Kidney epithelial cell (primary cell): ENCODE measurements around the gene CDC42EP5. TPM values are rescaled to one million over a fixed set of nuclear protein-coding genes. Genes with fewer than 3 reads are reported as not detected.

Source experiments
- DNase-seq: peaks from one replicate; pipeline ENCODE4 v3.0.0-alpha.2; 2010; ENCODE audit warnings: low read depth
- H3K27me3 ChIP-seq: 2 replicates; pipeline ENCODE4 v1.6.0; 2011; ENCODE audit warnings: low read length; ENCODE audit not compliant: control insufficient read depth, insufficient read depth
- H3K36me3 ChIP-seq: 2 replicates; pipeline ENCODE4 v1.5.1; 2011; ENCODE audit warnings: low read length; ENCODE audit not compliant: control insufficient read depth, insufficient read depth
- H3K4me3 ChIP-seq: 2 replicates; pipeline ENCODE4 v1.5.1; 2011; ENCODE audit warnings: low read depth, mild to moderate bottlenecking, control low read depth, low read length
- CTCF ChIP-seq: IDR thresholded peaks from 2 replicates; pipeline ENCODE4 v1.5.1; 2011; ENCODE audit warnings: mild to moderate bottlenecking, moderate library complexity, low read length, control low read depth, inconsistent platforms; ENCODE audit not compliant: insufficient read depth, poor library complexity, severe bottlenecking
- total RNA-seq: library from RNA; depleted of rRNA; stranded (reverse); fragments of >200 nt; gene quantifications from 2 replicates; pipeline ENCODE4 v1.2.3, GENCODE V29; 2015

Gene CDC42EP5, protein sequence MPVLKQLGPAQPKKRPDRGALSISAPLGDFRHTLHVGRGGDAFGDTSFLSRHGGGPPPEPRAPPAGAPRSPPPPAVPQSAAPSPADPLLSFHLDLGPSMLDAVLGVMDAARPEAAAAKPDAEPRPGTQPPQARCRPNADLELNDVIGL
- total RNA-seq, result 21.4 and 24.4 TPM in 2 replicates

DNA sequence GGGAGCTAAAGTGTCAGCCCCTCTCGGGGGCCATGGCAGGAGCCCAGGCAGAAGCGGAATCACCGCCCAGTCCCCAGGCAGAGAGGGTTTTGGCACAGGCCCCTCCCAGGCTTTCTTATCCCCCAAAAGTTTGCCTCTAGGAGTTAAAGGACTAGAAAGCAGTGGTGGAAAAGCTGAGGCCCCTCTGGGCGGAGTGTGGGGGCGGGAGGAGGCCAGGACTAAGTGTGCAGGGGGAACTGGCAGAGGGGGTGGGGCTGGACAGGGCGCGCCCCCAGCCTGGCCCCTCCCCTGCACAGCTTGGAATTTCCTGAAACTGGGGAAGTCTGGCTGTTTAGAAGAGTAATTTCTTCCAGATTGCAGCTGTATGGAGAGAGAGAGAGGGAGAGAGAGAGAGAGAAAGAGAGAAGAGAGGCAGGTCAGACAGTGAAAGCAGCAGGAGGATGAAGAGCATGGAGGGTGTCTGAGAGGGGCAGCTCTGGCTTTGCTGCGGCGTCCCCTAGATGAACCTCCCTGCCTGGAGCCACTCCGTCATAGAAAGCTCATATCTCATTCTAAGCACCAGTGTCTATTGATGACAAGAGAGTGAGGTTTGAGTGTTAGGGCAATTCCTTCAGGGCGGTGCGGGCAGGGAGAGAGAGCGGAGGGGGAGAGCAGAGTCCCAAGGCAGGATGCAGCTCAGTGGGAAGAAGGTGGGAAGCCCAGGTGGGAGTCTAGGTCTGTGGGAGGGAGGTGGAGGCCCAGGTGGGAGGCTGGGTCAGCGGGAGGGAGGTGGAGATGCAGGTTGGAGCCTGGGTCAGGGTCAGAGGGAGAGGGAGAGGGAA, at the start of gene CDC42EP5:
Gene CDC42EP5 (minus strand): TSS at position 226 of the 821 bp plus-strand sequence. CDS start 7,749 bp downstream, outside the sequence.
- no peaks in the 10 kb centered on the region for H3K36me3 ChIP-seq
- peak within 1 kb of the TSS; percentile 37 for H3K4me3 ChIP-seq
- TF ChIP-seq CTCF, result no peak
- H3K27me3 ChIP-seq, result peaks cover 17% of the 10 kb centered on the region
- no peak for DNase-seq

DNA sequence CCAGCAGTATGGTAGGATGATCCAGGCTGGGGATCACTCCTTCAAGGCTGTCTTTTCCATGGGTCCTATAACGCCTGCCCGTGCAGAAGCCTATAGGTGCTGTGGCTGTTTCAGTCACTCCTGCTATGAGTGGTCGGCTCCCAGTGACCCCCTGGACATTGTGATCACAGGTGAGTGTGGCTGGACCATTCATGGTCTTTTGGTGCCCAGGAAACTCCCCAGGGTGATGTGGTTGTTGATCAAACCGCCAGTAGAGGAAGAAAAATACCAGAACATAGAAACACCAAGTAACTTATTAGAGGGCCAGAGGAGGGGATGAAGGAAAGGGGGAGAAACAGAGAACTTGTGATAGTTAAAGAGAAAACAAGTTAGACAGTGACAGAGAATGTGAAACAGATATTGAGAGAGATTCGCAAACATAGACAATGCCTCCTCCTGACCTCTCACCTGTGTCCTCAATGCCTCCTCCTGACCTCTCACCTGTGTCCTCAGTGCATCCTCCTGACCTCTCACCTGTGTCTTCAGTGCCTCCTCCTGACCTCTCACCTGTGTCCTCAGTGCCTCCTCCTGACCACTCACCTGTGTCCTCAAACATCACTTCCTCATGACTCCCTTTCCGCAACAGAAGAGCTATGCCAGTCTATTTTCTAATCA, 48.9 kb upstream of the CDC42EP5 start:
- no peak for DNase-seq

GRCh38 chr19:54521022-54521859, 48.1 kb upstream of the CDC42EP5 start:
- DNase-seq, result no peak
- H3K4me3 ChIP-seq, result no peak overlapping the region
- no peaks in the 10 kb centered on the region for H3K36me3 ChIP-seq
- no peak for TF ChIP-seq CTCF
- no peaks in the 10 kb centered on the region for H3K27me3 ChIP-seq

More for the DNA sequence above, 48.9 kb upstream of the CDC42EP5 start:
- Histone ChIP-seq H3K36me3 (no peaks in the 10 kb centered on the region), H3K4me3 (no peak overlapping the region), H3K27me3 (no peaks in the 10 kb centered on the region)
- no peak for TF ChIP-seq CTCF

DNA sequence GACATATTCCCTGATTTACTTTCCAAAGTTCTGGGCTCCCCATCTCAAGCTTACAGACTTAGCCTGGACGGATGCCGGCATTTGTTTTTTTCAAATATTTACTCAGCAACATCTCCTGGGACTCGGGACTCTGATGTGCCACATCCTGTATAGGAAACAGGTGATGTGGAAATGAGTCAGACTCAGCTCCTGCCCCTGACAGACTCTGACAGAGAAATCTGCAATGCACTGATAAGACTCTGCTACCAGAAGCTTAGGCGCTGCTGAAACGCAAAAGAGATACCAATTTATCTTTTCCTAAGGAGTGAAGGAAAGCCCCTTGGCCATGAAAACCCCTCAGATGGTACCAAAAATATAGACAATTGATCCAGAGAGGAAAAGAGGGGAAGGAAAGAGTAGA, 45.7 kb upstream of the CDC42EP5 start:
- TF ChIP-seq CTCF, result no peak
- no peak for DNase-seq
- H3K27me3 ChIP-seq, result no peaks in the 10 kb centered on the region
- no peaks in the 10 kb centered on the region for H3K36me3 ChIP-seq
- no peak overlapping the region for H3K4me3 ChIP-seq

DNA sequence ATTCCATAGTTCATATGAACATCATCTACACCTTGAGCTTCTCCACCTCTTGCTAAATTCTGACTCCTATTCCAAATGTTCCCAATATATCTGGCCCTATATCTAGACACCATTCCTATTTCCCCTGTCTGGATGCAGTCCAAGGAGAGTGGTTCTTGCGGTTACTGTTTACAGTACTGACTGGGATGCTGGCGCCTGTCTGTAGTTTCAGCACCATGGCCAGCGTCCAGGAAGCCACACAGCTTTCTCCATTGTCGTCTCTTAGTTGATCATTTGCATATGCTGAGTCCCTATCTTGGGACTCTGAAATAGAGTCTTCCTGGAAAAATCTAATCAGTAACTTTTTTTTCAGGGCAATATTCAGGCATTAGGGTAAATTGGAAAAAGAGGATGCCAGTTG, 44.4 kb upstream of the CDC42EP5 start:
- Histone ChIP-seq H3K36me3 (no peaks in the 10 kb centered on the region), H3K27me3 (no peaks in the 10 kb centered on the region), H3K4me3 (no peak overlapping the region)
- DNase-seq, result no peak
- TF ChIP-seq CTCF, result no peak
